ENCODE data around the gene MACC1.
A peak's percentile ranks its signal among the peaks of the same experiment; 100 is the strongest.

Gene MACC1

GRCh38 chr7:20229646-20230500 lies 12.7 kb upstream of the MACC1 start:
- DNase-seq (ENCODE audit: low spot score) = no peak

- DNase-seq (ENCODE audit: low spot score) = no peak
These were observed 11.9 kb upstream of the MACC1 start for GRCh38 chr7:20229081-20229480.

- DNase-seq (ENCODE audit: low spot score) = no peak
These were observed 11.5 kb upstream of the MACC1 start for GRCh38 chr7:20228654-20229053.

- DNase-seq (ENCODE audit: low spot score) = no peak
These were observed 10.2 kb upstream of the MACC1 start for GRCh38 chr7:20227291-20227795.

- no peak for DNase-seq (ENCODE audit: low spot score)
These were observed 9.7 kb upstream of the MACC1 start for GRCh38 chr7:20226860-20227259.

GRCh38 chr7:20225384-20225783 lies 8.2 kb upstream of the MACC1 start:
- no peak for DNase-seq (ENCODE audit: low spot score)

GRCh38 chr7:20224025-20224424 lies 6.8 kb upstream of the MACC1 start:
- no peak for DNase-seq (ENCODE audit: low spot score)

- no peak for DNase-seq (ENCODE audit: low spot score)
These were observed 6.2 kb upstream of the MACC1 start for GRCh38 chr7:20223356-20223755.

GRCh38 chr7:20222219-20222828 lies 5.1 kb upstream of the MACC1 start:
- no peak for DNase-seq (ENCODE audit: low spot score)

- no peak for DNase-seq (ENCODE audit: low spot score)
These were observed 3.9 kb upstream of the MACC1 start for GRCh38 chr7:20220921-20221547.

- DNase-seq (ENCODE audit: low spot score) = no peak
These were observed 3.1 kb upstream of the MACC1 start for GRCh38 chr7:20220293-20220761.

- peak; percentile 12 for DNase-seq (ENCODE audit: low spot score)
These were observed 2.5 kb upstream of the MACC1 start for GRCh38 chr7:20219446-20220292.

- DNase-seq (ENCODE audit: low spot score) = no peak
These were observed 1.9 kb upstream of the MACC1 start for GRCh38 chr7:20219062-20219445.

GRCh38 chr7:20218279-20218678 lies 1.1 kb upstream of the MACC1 start:
- DNase-seq (ENCODE audit: low spot score) = no peak

GRCh38 chr7:20216406-20217036 lies 663 bp downstream of the MACC1 start:
- DNase-seq (ENCODE audit: low spot score) = no peak

- DNase-seq (ENCODE audit: low spot score) = no peak
These were observed 2.1 kb downstream of the MACC1 start for GRCh38 chr7:20214921-20215669.

GRCh38 chr7:20214132-20214531 lies 3.1 kb downstream of the MACC1 start:
- no peak for DNase-seq (ENCODE audit: low spot score)

GRCh38 chr7:20213378-20213777 lies 3.8 kb downstream of the MACC1 start:
- DNase-seq (ENCODE audit: low spot score) = no peak

GRCh38 chr7:20211376-20211775 lies 5.8 kb downstream of the MACC1 start:
- DNase-seq (ENCODE audit: low spot score) = no peak

- DNase-seq (ENCODE audit: low spot score) = no peak
These were observed 8.4 kb downstream of the MACC1 start for GRCh38 chr7:20208651-20209307.

All from CD4-positive, alpha-beta T cell treated with Interleukin-2 at 100 ng/mL for 4 hours (primary cell).